A549 (cell line): ENCODE measurements around the gene SSX2IP. TPM values are rescaled to one million over a fixed set of nuclear protein-coding genes. Genes with fewer than 3 reads are reported as not detected.
A peak's percentile ranks its signal among the peaks of the same experiment; 100 is the strongest.

Experiments
- ATAC-seq, 2 experiments: fragments of 200-7000 bp in 1 of 2; fragments of >200 bp in 1 of 2; cut with Nextera tagmentation in 1 of 2; cut with Tn5 transposase in 1 of 2; 3 replicates each; pipeline versions ENCODE4 v1.8.0 to v1.9.1; 2018 to 2020; ENCODE audit warnings: mild to moderate bottlenecking in 1 of 2, moderate library complexity in 1 of 2
- CTCF ChIA-PET: fragments of 300-600 bp; sonication (Branson Sonifier 250); formaldehyde crosslinking; extraction: SDS; loops from one replicate; lab custom pipeline; 2021; ENCODE audit warnings: antibody characterized with exemption, inconsistent platforms; lab: Yijun Ruan, JAX
- POLR2A ChIA-PET: fragments of 350-600 bp; formaldehyde crosslinking; extraction: SDS; loops from one replicate; lab custom pipeline; 2021; ENCODE audit warnings: antibody characterized with exemption, inconsistent platforms; lab: Yijun Ruan, JAX
- DNase-seq, 2 experiments: peaks; one replicate each; pipeline versions ENCODE4 v3.0.0 to v3.0.0-alpha.2; 2011 to 2016; ENCODE audit warnings: low read depth in 1 of 2, low spot score in 1 of 2
- FAIRE-seq: peaks from 2 replicates; lab custom pipeline; 2011; peaks lifted over from hg19 to GRCh38; lab: Jason Lieb, UNC
- H3K27ac ChIP-seq, 2 experiments: fragments of >200 bp; sonication (Bioruptor Twin); formaldehyde crosslinking; 3 replicates each; pipeline ENCODE4 v1.5.1; 2016 to 2017
- H3K4me1 ChIP-seq: fragments of >200 bp; sonication (Bioruptor Twin); formaldehyde crosslinking; 3 replicates; pipeline ENCODE4 v1.6.1; 2016
- H3K4me2 ChIP-seq: fragments of >200 bp; sonication (Bioruptor Twin); formaldehyde crosslinking; 3 replicates; pipeline ENCODE4 v1.6.1; 2016
- H3K4me3 ChIP-seq: fragments of >200 bp; sonication (Bioruptor Twin); formaldehyde crosslinking; 3 replicates; pipeline ENCODE4 v1.5.1; 2016
- H3K9me3 ChIP-seq: fragments of >200 bp; sonication (Bioruptor Twin); formaldehyde crosslinking; 3 replicates; pipeline ENCODE4 v1.6.1; 2016
- BHLHE40 ChIP-seq: IDR thresholded peaks from 2 replicates; pipeline ENCODE4 v1.6.1; 2012; ENCODE audit warnings: low read depth, low read length, inconsistent platforms
- CBX8 ChIP-seq: fragments of 200-600 bp; sonication (generic); IDR thresholded peaks from 2 replicates; pipeline ENCODE4 v1.6.1; 2016
- CHD2 ChIP-seq: fragments of 150-350 bp; IDR thresholded peaks from 2 replicates; pipeline ENCODE4 v1.6.1; 2014; ENCODE audit warnings: low read length; ENCODE audit not compliant: partially characterized antibody
- EP300 ChIP-seq, 2 experiments: fragments of >200 bp; sonication (Bioruptor Twin); formaldehyde crosslinking; IDR thresholded peaks; 2 replicates in 1 of 2; 3 replicates in 1 of 2; pipeline ENCODE4 v1.6.1; 2016 to 2017
- ESRRA ChIP-seq: fragments of 150-350 bp; IDR thresholded peaks from 2 replicates; pipeline ENCODE4 v1.6.1; 2014; ENCODE audit warnings: mild to moderate bottlenecking, low read length, borderline replicate concordance
- FOSB ChIP-seq: fragments of 250-450 bp; sonication (Bioruptor Pico); IDR thresholded peaks from 2 replicates; pipeline ENCODE4 v1.5.0; 2020; ENCODE audit warnings: mild to moderate bottlenecking, moderate library complexity
- FOSL2 ChIP-seq, 2 experiments: fragments of 450-650 bp in 1 of 2; fragments of >200 bp in 1 of 2; sonication (Bioruptor Twin) in 1 of 2; formaldehyde crosslinking; IDR thresholded peaks; 2 replicates each; pipeline versions ENCODE4 v1.5.0 to v1.6.1; 2016 to 2020; ENCODE audit warnings: mild to moderate bottlenecking in 1 of 2, moderate library complexity in 1 of 2
- FOXS1 ChIP-seq: fragments of 250-450 bp; sonication (Bioruptor Pico); IDR thresholded peaks from 2 replicates; pipeline ENCODE4 v1.5.0; 2020; ENCODE audit warnings: mild to moderate bottlenecking, moderate library complexity
- GATA3 ChIP-seq: IDR thresholded peaks from 2 replicates; pipeline ENCODE4 v1.6.1; 2012; ENCODE audit warnings: borderline replicate concordance
- HEYL ChIP-seq: fragments of 250-450 bp; sonication (Bioruptor Pico); IDR thresholded peaks from 2 replicates; pipeline ENCODE4 v1.8.0; 2021; ENCODE audit warnings: mild to moderate bottlenecking, moderate library complexity
- JUN ChIP-seq, 2 experiments: fragments of >200 bp; sonication (Bioruptor Twin); formaldehyde crosslinking; IDR thresholded peaks; 2 replicates in 1 of 2; 3 replicates in 1 of 2; pipeline ENCODE4 v1.6.1; 2016 to 2017
- JUNB ChIP-seq: fragments of >200 bp; sonication (Bioruptor Twin); formaldehyde crosslinking; IDR thresholded peaks from 2 replicates; pipeline ENCODE4 v1.6.1; 2016
- KDM1A ChIP-seq: fragments of 200-600 bp; sonication (generic); IDR thresholded peaks from 2 replicates; pipeline ENCODE4 v1.6.1; 2016; ENCODE audit warnings: low read depth, mild to moderate bottlenecking
- MAFK ChIP-seq: fragments of 450-650 bp; IDR thresholded peaks from 2 replicates; pipeline ENCODE4 v1.6.1; 2014; ENCODE audit not compliant: partially characterized antibody
- NPAS2 ChIP-seq: fragments of 250-450 bp; sonication (Bioruptor Pico); IDR thresholded peaks from 2 replicates; pipeline ENCODE4 v1.8.0; 2022; ENCODE audit warnings: mild to moderate bottlenecking, moderate library complexity, borderline replicate concordance
- PHF8 ChIP-seq: fragments of 200-600 bp; sonication (generic); IDR thresholded peaks from 2 replicates; pipeline ENCODE4 v1.6.1; 2016; ENCODE audit warnings: low read depth, mild to moderate bottlenecking, antibody characterized with exemption, moderate library complexity, borderline replicate concordance
- POLR2A ChIP-seq: IDR thresholded peaks from 2 replicates; pipeline ENCODE4 v1.6.1; 2012; ENCODE audit warnings: mild to moderate bottlenecking, low read length
- RCOR1 ChIP-seq: fragments of 150-350 bp; IDR thresholded peaks from 2 replicates; pipeline ENCODE4 v1.6.1; 2014; ENCODE audit warnings: antibody characterized with exemption, low read length, low read depth
- RNF2 ChIP-seq: fragments of 200-600 bp; sonication (generic); IDR thresholded peaks from 2 replicates; pipeline ENCODE4 v1.6.1; 2016; ENCODE audit warnings: low read depth, mild to moderate bottlenecking, antibody characterized with exemption, moderate library complexity, borderline replicate concordance
- SMC3 ChIP-seq: fragments of >200 bp; sonication (Bioruptor Twin); formaldehyde crosslinking; IDR thresholded peaks from 3 replicates; pipeline ENCODE4 v1.6.1; 2018; ENCODE audit warnings: inconsistent platforms
- SREBF2 ChIP-seq: fragments of 450-650 bp; IDR thresholded peaks from 2 replicates; pipeline ENCODE4 v1.6.1; 2014; ENCODE audit warnings: mild to moderate bottlenecking, moderate library complexity
- TP53 ChIP-seq: fragments of 250-450 bp; sonication (Bioruptor Pico); IDR thresholded peaks from 2 replicates; pipeline ENCODE4 v1.5.0; 2021; ENCODE audit warnings: mild to moderate bottlenecking, moderate library complexity
- WGBS: methylation state at CpG from one replicate; pipeline ENCODE4 v1.1.6; 2017; ENCODE audit errors: missing lambda C conversion rate; 5-methylcytosine and 5-hydroxymethylcytosine counted together
- polyA plus RNA-seq, 4 experiments: library from polyadenylated mRNA; depleted of rRNA in 3 of 4; stranded (reverse); fragments of >200 nt; fragmentation: RNase III in 1 of 4; extraction: RNeasy Plus Mini Kit Qiagen cat#74134 plus additional on column Dnase treatment in 1 of 4; gene quantifications; 2 replicates in 3 of 4; 3 replicates in 1 of 4; pipeline ENCODE4 v1.2.3, GENCODE V29; 2011 to 2017
- TF ChIP-seq, protein P1 (sequence below): fragments of 450-650 bp; IDR thresholded peaks from 2 replicates; pipeline ENCODE4 v1.6.1; 2014; ENCODE audit warnings: antibody characterized with exemption
- TF ChIP-seq, protein P2 (sequence below): fragments of >200 bp; sonication (Bioruptor Twin); formaldehyde crosslinking; IDR thresholded peaks from 3 replicates; pipeline ENCODE4 v1.6.1; 2016
- TF ChIP-seq, protein P3 (sequence below): IDR thresholded peaks from 2 replicates; pipeline ENCODE4 v1.6.1; 2012; ENCODE audit warnings: low read depth, borderline replicate concordance
- TF ChIP-seq, protein P4 (sequence below): fragments of >200 bp; sonication (Bioruptor Twin); formaldehyde crosslinking; IDR thresholded peaks from 2 replicates; pipeline ENCODE4 v1.6.1; 2016

Gene SSX2IP
- polyA plus RNA-seq, 2 of the 4 experiments (the other 2 are of a cell fraction): 15.2 to 20.6 TPM

DNA sequence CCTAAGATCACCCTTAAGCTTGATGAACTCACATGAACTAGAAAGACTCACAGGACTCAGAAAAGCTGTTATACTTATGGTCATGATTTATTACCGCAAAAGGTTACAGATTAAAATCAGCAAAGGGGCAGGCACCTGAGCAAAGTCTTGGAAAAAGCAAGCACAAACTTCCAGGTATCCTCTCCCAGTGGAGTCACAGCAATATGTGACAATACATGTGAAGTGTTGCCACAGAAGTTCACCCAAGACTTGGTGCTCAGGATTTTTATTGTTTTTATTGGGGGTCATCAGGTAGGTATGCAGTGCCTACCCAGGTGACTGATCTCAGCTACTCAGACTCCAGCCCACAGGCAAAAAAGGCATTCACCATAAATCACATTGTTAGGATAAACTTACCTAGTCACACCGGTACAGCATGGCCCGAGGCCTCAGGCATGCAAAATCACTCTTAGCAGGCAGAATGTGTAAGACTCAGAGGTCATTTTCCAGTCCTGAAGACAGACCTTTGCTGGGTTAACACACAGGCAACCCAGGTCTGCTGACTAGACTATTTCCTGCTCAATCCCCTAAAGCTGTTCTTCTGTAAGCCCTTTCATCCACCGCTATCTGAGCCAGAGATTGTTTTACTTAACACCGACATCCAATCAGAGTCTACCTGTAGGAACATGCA, 55.6 kb downstream of the SSX2IP start:
- 97% methylated on average over 4 of the region's 5 CpGs for WGBS
- H3K4me2 ChIP-seq: no peak overlapping the region

DNA sequence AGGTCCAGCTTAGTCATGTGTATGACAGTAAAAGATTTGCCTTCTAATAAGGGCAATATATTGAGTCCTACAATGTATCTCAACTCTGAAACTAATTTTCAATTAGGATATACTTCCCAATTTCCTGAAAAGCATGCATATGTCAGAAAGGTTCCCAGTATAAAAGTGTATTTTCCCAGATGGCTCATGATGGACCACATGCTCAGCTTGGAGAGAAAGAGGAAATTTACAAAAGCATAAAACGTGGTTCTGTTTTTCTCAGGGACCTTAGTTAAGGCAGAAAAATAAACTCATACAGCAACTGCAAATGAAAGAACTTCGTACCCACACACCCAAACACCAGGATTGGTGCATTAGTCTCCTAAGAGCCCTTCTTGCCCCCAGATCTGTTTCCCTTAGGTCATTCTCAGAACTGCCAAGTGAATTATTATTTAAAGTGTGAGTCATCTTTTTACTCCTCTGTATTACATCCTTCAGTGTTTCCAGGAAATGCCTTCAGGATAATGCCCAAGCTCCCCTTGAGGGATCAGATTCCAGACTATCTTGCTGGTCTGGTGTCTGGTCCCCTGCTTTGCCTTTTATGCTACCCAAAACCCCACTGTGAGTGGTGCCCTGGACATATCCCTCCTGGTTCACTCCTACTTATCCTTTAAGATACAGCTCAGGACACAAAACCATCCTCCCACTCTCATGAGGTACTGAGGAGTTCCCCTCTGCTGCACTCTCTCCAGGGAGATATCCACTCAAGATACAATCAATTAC, 57.4 kb downstream of the SSX2IP start:
- Histone ChIP-seq H3K4me3 (no peak overlapping the region), H3K9me3 (no peaks in the 10 kb centered on the region)
- DNase-seq (peak; percentile 25 to 70), ATAC-seq (peak; percentile 94 to 97), FAIRE-seq (no peak)
- POLR2A ChIA-PET: no interaction called here
- WGBS: 12% methylated on average over 2 of the region's 2 CpGs
- TF ChIP-seq CBX8 (no peak), SREBF2 (no peak), FOSL2 (IDR thresholded peaks at IDR 0.05) (no peak), FOSL2 (CRISPR knock-in tag; IDR thresholded peaks at IDR 0.05) (peak; percentile 80)
- TF ChIP-seq, all 56 proteins: peak for 1
- Histone ChIP-seq H3K4me1 (peaks cover 18% of the 10 kb centered on the region), H3K27ac (peak overlapping the region; percentile 68 to 79), H3K4me2 (peak overlapping the region; percentile 71)
- CTCF ChIA-PET: interaction anchor here (0.6 to 4.3 kb wide), 4 partner anchors 13 to 437 kb away, joined by 3 to 15 read pairs (median 4); no protein-coding TSS in a partner anchor

More for the DNA sequence above, 55.6 kb downstream of the SSX2IP start:
- ChIA-PET POLR2A (no interaction called here), CTCF (no interaction called here)
- H3K27ac ChIP-seq: no peak overlapping the region
- ATAC-seq (no peak), DNase-seq (peak in 1 of 2 experiments; percentile 7), FAIRE-seq (no peak)
- H3K4me3 ChIP-seq: no peak overlapping the region
- TF ChIP-seq GATA3: no peak
- TF ChIP-seq MAFK: peak; percentile 52
- H3K4me1 ChIP-seq: peaks cover 18% of the 10 kb centered on the region
- no peaks in the 10 kb centered on the region for H3K9me3 ChIP-seq

DNA sequence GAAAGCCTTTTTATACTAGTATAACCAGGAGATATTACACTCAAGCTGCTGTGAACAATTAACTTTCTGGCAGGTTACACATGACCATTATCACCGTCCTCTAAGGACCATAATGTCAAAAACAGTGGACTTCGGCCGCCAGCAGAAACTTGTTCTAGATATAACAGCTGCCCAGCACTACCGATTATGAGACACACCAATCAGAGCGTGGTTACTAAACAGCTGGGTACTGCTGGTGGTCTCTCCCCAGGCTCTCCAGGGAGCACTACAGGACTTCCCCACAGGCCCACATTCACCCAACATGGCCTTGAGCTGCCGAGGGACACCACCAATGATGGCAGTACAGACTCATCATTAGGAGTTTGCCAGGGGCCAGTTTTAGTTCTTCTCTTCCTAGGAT, 58.1 kb downstream of the SSX2IP start:
- FAIRE-seq (no peak), ATAC-seq (no peak), DNase-seq (no peak)
- Histone ChIP-seq H3K9me3 (no peaks in the 10 kb centered on the region), H3K4me3 (no peak overlapping the region), H3K27ac (peak overlapping the region; percentile 68 to 70; a peak in 4 of 6 replicates), H3K4me1 (peaks cover 18% of the 10 kb centered on the region), H3K4me2 (peak overlapping the region; percentile 71)
- TF ChIP-seq BHLHE40: no peak
- TF ChIP-seq, protein P1, sequence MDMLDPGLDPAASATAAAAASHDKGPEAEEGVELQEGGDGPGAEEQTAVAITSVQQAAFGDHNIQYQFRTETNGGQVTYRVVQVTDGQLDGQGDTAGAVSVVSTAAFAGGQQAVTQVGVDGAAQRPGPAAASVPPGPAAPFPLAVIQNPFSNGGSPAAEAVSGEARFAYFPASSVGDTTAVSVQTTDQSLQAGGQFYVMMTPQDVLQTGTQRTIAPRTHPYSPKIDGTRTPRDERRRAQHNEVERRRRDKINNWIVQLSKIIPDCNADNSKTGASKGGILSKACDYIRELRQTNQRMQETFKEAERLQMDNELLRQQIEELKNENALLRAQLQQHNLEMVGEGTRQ: no peak
- TF ChIP-seq, protein P2, sequence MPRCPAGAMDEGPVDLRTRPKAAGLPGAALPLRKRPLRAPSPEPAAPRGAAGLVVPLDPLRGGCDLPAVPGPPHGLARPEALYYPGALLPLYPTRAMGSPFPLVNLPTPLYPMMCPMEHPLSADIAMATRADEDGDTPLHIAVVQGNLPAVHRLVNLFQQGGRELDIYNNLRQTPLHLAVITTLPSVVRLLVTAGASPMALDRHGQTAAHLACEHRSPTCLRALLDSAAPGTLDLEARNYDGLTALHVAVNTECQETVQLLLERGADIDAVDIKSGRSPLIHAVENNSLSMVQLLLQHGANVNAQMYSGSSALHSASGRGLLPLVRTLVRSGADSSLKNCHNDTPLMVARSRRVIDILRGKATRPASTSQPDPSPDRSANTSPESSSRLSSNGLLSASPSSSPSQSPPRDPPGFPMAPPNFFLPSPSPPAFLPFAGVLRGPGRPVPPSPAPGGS: no peak
- CTCF ChIA-PET: interaction anchor here (0.6 to 4.3 kb wide), 4 partner anchors 12 to 437 kb away, joined by 3 to 15 read pairs (median 4); no protein-coding TSS in a partner anchor
- WGBS: 73% methylated on average over 6 of the region's 6 CpGs
- POLR2A ChIA-PET: no interaction called here

DNA sequence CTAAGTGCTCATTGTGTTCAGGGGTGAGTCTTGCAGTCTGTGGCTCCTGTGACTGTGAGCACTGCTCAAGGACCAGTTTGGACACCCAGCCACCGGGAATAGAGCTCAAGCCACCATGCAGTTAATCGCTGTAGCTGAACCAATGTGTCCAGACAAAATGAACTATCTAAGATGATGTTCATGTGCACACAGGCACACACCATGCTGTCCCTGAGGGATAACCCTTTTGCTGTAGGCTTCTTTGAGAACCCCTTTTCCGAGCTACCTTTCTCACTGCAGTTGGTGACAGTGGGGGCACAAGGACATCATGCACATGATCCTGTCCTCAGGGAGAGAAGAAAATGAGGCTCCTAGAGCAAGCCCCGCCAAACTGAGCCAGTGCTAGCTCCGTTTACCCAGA, 65.4 kb downstream of the SSX2IP start:
- ATAC-seq (no peak), FAIRE-seq (no peak), DNase-seq (no peak)
- Histone ChIP-seq H3K4me3 (no peak overlapping the region), H3K27ac (no peak overlapping the region), H3K4me1 (peaks cover 4% of the 10 kb centered on the region; the same call in 1 of the 3 replicates), H3K9me3 (no peaks in the 10 kb centered on the region), H3K4me2 (no peak overlapping the region)
- 47% methylated on average over 5 of the region's 5 CpGs for WGBS
- ChIA-PET POLR2A (no interaction called here), CTCF (interaction anchor here (1.0 to 1.9 kb wide), 6 partner anchors 13 to 484 kb away, joined by 3 to 5 read pairs (median 3); partner anchors contain the start of genes CTBS, GNG5 and SPATA1)
- TF ChIP-seq NPAS2 (CRISPR knock-in tag) (no peak), JUNB (no peak), PHF8 (no peak), KDM1A (no peak), CHD2 (no peak), FOSB (no peak), TP53 (CRISPR knock-in tag) (no peak), ESRRA (no peak), EP300 (IDR thresholded peaks at IDR 0.05) (no peak), HEYL (CRISPR knock-in tag) (no peak), RCOR1 (no peak), RNF2 (no peak), POLR2A (no peak), SMC3 (no peak), FOXS1 (CRISPR knock-in tag) (no peak), JUN (IDR thresholded peaks at IDR 0.05) (no peak)
- TF ChIP-seq, protein P2: no peak
- TF ChIP-seq, protein P3, sequence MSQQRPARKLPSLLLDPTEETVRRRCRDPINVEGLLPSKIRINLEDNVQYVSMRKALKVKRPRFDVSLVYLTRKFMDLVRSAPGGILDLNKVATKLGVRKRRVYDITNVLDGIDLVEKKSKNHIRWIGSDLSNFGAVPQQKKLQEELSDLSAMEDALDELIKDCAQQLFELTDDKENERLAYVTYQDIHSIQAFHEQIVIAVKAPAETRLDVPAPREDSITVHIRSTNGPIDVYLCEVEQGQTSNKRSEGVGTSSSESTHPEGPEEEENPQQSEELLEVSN: no peak
- TF ChIP-seq, protein P4, sequence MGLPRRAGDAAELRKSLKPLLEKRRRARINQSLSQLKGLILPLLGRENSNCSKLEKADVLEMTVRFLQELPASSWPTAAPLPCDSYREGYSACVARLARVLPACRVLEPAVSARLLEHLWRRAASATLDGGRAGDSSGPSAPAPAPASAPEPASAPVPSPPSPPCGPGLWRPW: no peak
